Upper lobe of left lung (tissue), 6 donors: ENCODE measurements around the gene SLC25A39. TPM values are rescaled to one million over a fixed set of nuclear protein-coding genes. Genes with fewer than 3 reads are reported as not detected.

ENCODE experiments used
- ATAC-seq, 2 donors: fragments of 200-7000 bp; cut with Tn5 transposase; one replicate each; pipeline ENCODE4 v1.9.1; 2022; ENCODE audit warnings: mild to moderate bottlenecking in 2 of 2, moderate library complexity in 2 of 2; ENCODE audit not compliant: low FRiP score in 2 of 2
- DNase-seq, 2 donors: peaks; one replicate each; pipeline ENCODE4 v3.0.0-alpha.2; 2019 to 2020
- H3K27ac ChIP-seq, 4 donors: fragments of 200-600 bp; sonication (generic); one replicate each; pipeline ENCODE4 v1.5.1; 2016 to 2019
- H3K27me3 ChIP-seq, 4 donors: fragments of 200-600 bp; sonication (generic); one replicate each; pipeline ENCODE4 v1.5.1; 2017 to 2019
- H3K36me3 ChIP-seq, 4 donors: fragments of 200-600 bp; sonication (generic); one replicate each; pipeline ENCODE4 v1.5.1; 2016 to 2019
- H3K4me1 ChIP-seq, 4 donors: fragments of 200-600 bp; sonication (generic); one replicate each; pipeline ENCODE4 v1.5.1; 2018 to 2019
- H3K4me3 ChIP-seq, 4 donors: fragments of 200-600 bp; sonication (generic); one replicate each; pipeline ENCODE4 v1.5.1; 2017 to 2019; ENCODE audit warnings: mild to moderate bottlenecking in 2 of 4, moderate library complexity in 1 of 4
- H3K9me3 ChIP-seq, 4 donors: fragments of 200-600 bp; sonication (generic); one replicate each; pipeline ENCODE4 v1.5.1; 2018 to 2019
- CTCF ChIP-seq, 6 experiments: fragments of 450-650 bp in 4 of 6; fragments of 200-600 bp in 2 of 6; sonication (generic) in 2 of 6; IDR thresholded peaks; one replicate each; pipeline ENCODE4 v1.5.1; 2016 to 2019; ENCODE audit warnings: antibody characterized with exemption in 6 of 6
- EP300 ChIP-seq, 4 donors: sonication (generic); formaldehyde crosslinking; IDR thresholded peaks; one replicate each; pipeline ENCODE4 v1.5.1; 2017; ENCODE audit warnings: antibody characterized with exemption in 4 of 4, control low read depth in 2 of 4
- POLR2A ChIP-seq, 4 donors: fragments of 450-650 bp; IDR thresholded peaks; one replicate each; pipeline ENCODE4 v1.5.1; 2016 to 2017; ENCODE audit warnings: antibody characterized with exemption in 4 of 4, mild to moderate bottlenecking in 2 of 4
- POLR2AphosphoS5 ChIP-seq, 2 donors: sonication (generic); formaldehyde crosslinking; IDR thresholded peaks; one replicate each; pipeline ENCODE4 v1.5.1; 2017; ENCODE audit warnings: antibody characterized with exemption in 2 of 2
- WGBS, 2 donors: methylation state at CpG; one replicate each; pipeline ENCODE4 v1.1.5; 2017 to 2018; 5-methylcytosine and 5-hydroxymethylcytosine counted together
- total RNA-seq, 6 donors: library from RNA; depleted of rRNA in 4 of 6; stranded (reverse); fragments of >200 nt in 4 of 6; gene quantifications; one replicate each; pipeline versions ENCODE4 v1.1.0 to v1.2.1, GENCODE V29; 2016 to 2021
- donor health status: DM: no; HTN: no; CAD: no; lungs with moderate emphysema.
- donor health status: DM: no; HTN: yes; CAD: no; lungs with severe emphysema.

The SLC25A39 gene
- total RNA-seq, 6 donors from 2014 or later: 56.8 to 144 (median 98.6) TPM

GRCh38 chr17:44279666-44280391 is 44.8 kb downstream of the SLC25A39 start:
- no peaks in the 10 kb centered on the region for H3K9me3 ChIP-seq
- ATAC-seq (peak; percentile 86 to 97), DNase-seq (peak; percentile 79 to 88)
- H3K4me3 ChIP-seq: no peak overlapping the region
- TF ChIP-seq EP300 (IDR thresholded peaks at IDR 0.05): no peak
- TF ChIP-seq POLR2A (IDR thresholded peaks at IDR 0.05): peak in 1 of 4 donors; percentile 28
- peak in 2 of 6 experiments; percentile 7 to 17 for TF ChIP-seq CTCF (IDR thresholded peaks at IDR 0.05)
- TF ChIP-seq POLR2AphosphoS5 (IDR thresholded peaks at IDR 0.05): peak; percentile 33 to 69
- whole genome bisulfite sequencing, 2 donors: 26 to 28% methylated on average over 12 to 20 of the region's 20 CpGs
- peak overlapping the region; percentile 58 to 85 (median 70) for H3K27ac ChIP-seq
- no peaks in the 10 kb centered on the region for H3K36me3 ChIP-seq
- H3K4me1 ChIP-seq: peaks cover 13 to 23% (median 19%) of the 10 kb centered on the region in 4 donors
- no peaks in the 10 kb centered on the region for H3K27me3 ChIP-seq

- Histone ChIP-seq H3K27me3 (no peaks in the 10 kb centered on the region), H3K4me3 (no peak overlapping the region), H3K27ac (peak overlapping the region; percentile 36 to 85 (median 64)), H3K9me3 (no peaks in the 10 kb centered on the region), H3K36me3 (no peaks in the 10 kb centered on the region), H3K4me1 (peaks cover 13 to 23% (median 19%) of the 10 kb centered on the region in 4 donors)
- TF ChIP-seq POLR2AphosphoS5 (IDR thresholded peaks at IDR 0.05) (no peak), CTCF (IDR thresholded peaks at IDR 0.05) (no peak)
- DNase-seq (no peak), ATAC-seq (peak in 1 of 2 donors; percentile 4)
- WGBS, 2 donors: 86 to 91% methylated on average over 2 of the region's 2 CpGs
These were observed 45.3 kb downstream of the SLC25A39 start for GRCh38 chr17:44279346-44279665.

- Histone ChIP-seq H3K9me3 (no peaks in the 10 kb centered on the region), H3K27ac (no peak overlapping the region), H3K27me3 (no peaks in the 10 kb centered on the region), H3K4me1 (peaks cover 13 to 23% (median 19%) of the 10 kb centered on the region in 4 donors), H3K36me3 (no peaks in the 10 kb centered on the region), H3K4me3 (no peak overlapping the region)
- DNase-seq: no peak
- TF ChIP-seq CTCF (IDR thresholded peaks at IDR 0.05) (no peak), EP300 (IDR thresholded peaks at IDR 0.05) (no peak), POLR2AphosphoS5 (IDR thresholded peaks at IDR 0.05) (no peak), POLR2A (IDR thresholded peaks at IDR 0.05) (no peak)
- ATAC-seq: peak in 1 of 2 donors; percentile 33
- 77 to 85% methylated on average over 4 of the region's 4 CpGs for WGBS, 2 donors
These were observed 46.6 kb downstream of the SLC25A39 start for GRCh38 chr17:44277976-44278375.

- Histone ChIP-seq H3K9me3 (no peaks in the 10 kb centered on the region), H3K36me3 (no peaks in the 10 kb centered on the region), H3K4me1 (peaks cover 0 to 7% (median 3%) of the 10 kb centered on the region in 4 donors), H3K27ac (no peak overlapping the region), H3K27me3 (no peaks in the 10 kb centered on the region), H3K4me3 (no peak overlapping the region)
- ATAC-seq: no peak
- DNase-seq: no peak
- TF ChIP-seq POLR2A (IDR thresholded peaks at IDR 0.05) (no peak), CTCF (IDR thresholded peaks at IDR 0.05) (no peak), POLR2AphosphoS5 (IDR thresholded peaks at IDR 0.05) (no peak), EP300 (IDR thresholded peaks at IDR 0.05) (no peak)
- WGBS, 2 donors: 86 to 88% methylated on average over 5 of the region's 5 CpGs
These were observed 51.0 kb downstream of the SLC25A39 start for GRCh38 chr17:44273607-44274006.

- Histone ChIP-seq H3K9me3 (no peaks in the 10 kb centered on the region), H3K4me3 (no peak overlapping the region), H3K27ac (no peak overlapping the region), H3K4me1 (peaks cover 0 to 7% (median 3%) of the 10 kb centered on the region in 4 donors), H3K36me3 (no peaks in the 10 kb centered on the region), H3K27me3 (no peaks in the 10 kb centered on the region)
- 77 to 87% methylated on average over 5 to 6 of the region's 6 CpGs for WGBS, 2 donors
- no peak for DNase-seq
- no peak for ATAC-seq
- TF ChIP-seq POLR2AphosphoS5 (IDR thresholded peaks at IDR 0.05): no peak
- no peak for TF ChIP-seq EP300 (IDR thresholded peaks at IDR 0.05)
- no peak for TF ChIP-seq CTCF (IDR thresholded peaks at IDR 0.05)
- TF ChIP-seq POLR2A (IDR thresholded peaks at IDR 0.05): no peak
These were observed 51.7 kb downstream of the SLC25A39 start for GRCh38 chr17:44272954-44273353.
